Stimulated activated CD8-positive, alpha-beta memory T cell treated with anti-CD3 and anti-CD28 coated beads, Interleukin-15, amount 100 ng/mL, for 48 hours (primary cell): ENCODE results near the gene YRDC.

Source experiments
- DNase-seq, 2 donors: peaks; one replicate each; pipeline ENCODE4 v3.0.0-alpha.2; 2020; ENCODE audit warnings: low read depth in 2 of 2

The YRDC gene

GRCh38 chr1:37765916-37766664 lies 41.9 kb downstream of the YRDC start:
- peak in 1 of 2 donors; percentile 34 for DNase-seq

GRCh38 chr1:37764888-37765441 lies 43.0 kb downstream of the YRDC start, which contains the start of gene EPHA10:
TSS of gene EPHA10 (minus strand) at chr1:37765120. CDS start at chr1:37765066, 54 bp downstream.
- DNase-seq: no peak

- DNase-seq: no peak
Observed at GRCh38 chr1:37764414-37764825, 43.6 kb downstream of the YRDC start.

- DNase-seq: no peak
Observed at GRCh38 chr1:37763791-37764413, 44.1 kb downstream of the YRDC start.

- DNase-seq: no peak
Observed at GRCh38 chr1:37762516-37762915, 45.5 kb downstream of the YRDC start.

GRCh38 chr1:37761416-37762095 lies 46.5 kb downstream of the YRDC start:
- no peak for DNase-seq

GRCh38 chr1:37759451-37759850 lies 48.6 kb downstream of the YRDC start:
- no peak for DNase-seq

GRCh38 chr1:37755951-37756560 lies 52.0 kb downstream of the YRDC start:
- no peak for DNase-seq

- peak in 1 of 2 donors; percentile 45 for DNase-seq
Observed at GRCh38 chr1:37755290-37755689, 52.7 kb downstream of the YRDC start.

GRCh38 chr1:37753473-37754321 lies 54.3 kb downstream of the YRDC start:
- DNase-seq: no peak
